ENCODE results near the gene LRRC32. TPM values are rescaled to one million over a fixed set of nuclear protein-coding genes. Genes with fewer than 3 reads are reported as not detected.
A peak's percentile ranks its signal among the peaks of the same experiment; 100 is the strongest.

Gene LRRC32
- polyA plus RNA-seq, 1 donor (not counting 4 experiments of a cell fraction or from before 2014, with no cell fraction given) = not detected

- dilution Hi-C loops (cut with MboI; ENCODE audit: extremely low pct_ligation_motif_present, low sequenced_read_pairs) = no loop called here
- Histone ChIP-seq H4K20me1 (ENCODE audit: control insufficient read depth, extremely low read depth, insufficient read depth, low read length) (no peaks in the 10 kb centered on the region), H3K36me3 (ENCODE audit: control insufficient read depth in 2 of 2, extremely low read depth in 1 of 2, insufficient read depth in 2 of 2, low read length in 2 of 2) (no peaks in the 10 kb centered on the region), H3K4me3 (ENCODE audit: control insufficient read depth in 2 of 3, extremely low read depth in 1 of 3, insufficient read depth in 2 of 3, low read depth in 1 of 3, low read length in 3 of 3) (no peak overlapping the region), H3K27me3 (ENCODE audit: control insufficient read depth, extremely low read depth, insufficient read depth, low read length) (peaks cover 35% of the 10 kb centered on the region), H3K4me2 (ENCODE audit: control insufficient read depth, extremely low read depth, insufficient read depth, low read depth, low read length) (no peak overlapping the region), H3K27ac (ENCODE audit: control insufficient read depth, insufficient read depth, low read length) (no peak overlapping the region), H2AFZ (ENCODE audit: control insufficient read depth, low read length) (no peak overlapping the region), H3K9me1 (ENCODE audit: control insufficient read depth, extremely low read depth, insufficient read depth, low read length) (no peaks in the 10 kb centered on the region), H3K79me2 (ENCODE audit: control insufficient read depth, insufficient read depth, low read length) (no peaks in the 10 kb centered on the region), H3K4me1 (ENCODE audit: control insufficient read depth, extremely low read depth, insufficient read depth, low read length) (no peaks in the 10 kb centered on the region), H3K9me3 (ENCODE audit: control insufficient read depth, low read depth, low read length) (no peaks in the 10 kb centered on the region), H3K9ac (ENCODE audit: control insufficient read depth, extremely low read depth, insufficient read depth, low read length) (no peak overlapping the region)
- no peak for DNase-seq (ENCODE audit: low read depth, low spot score)
- no peak for FAIRE-seq
- no peak for TF ChIP-seq CTCF (optimal IDR thresholded peaks at IDR 0.05 in 1 of 3, IDR thresholded peaks at IDR 0.05 in 1 of 3, conservative IDR thresholded peaks at IDR 0.05 in 1 of 3; ENCODE audit: extremely low read depth in 1 of 3, insufficient read depth in 2 of 3, low read length in 3 of 3)
- TF ChIP-seq EZH2 (IDR thresholded peaks at IDR 0.05; ENCODE audit: low read length) = no peak
Observed at GRCh38 chr11:76671237-76671592, 668 bp upstream of the LRRC32 start.

- no peak overlapping the region for H3K9ac ChIP-seq (ENCODE audit: control insufficient read depth, extremely low read depth, insufficient read depth, low read length)
- FAIRE-seq = no peak
- no peak for TF ChIP-seq CTCF (optimal IDR thresholded peaks at IDR 0.05 in 1 of 3, IDR thresholded peaks at IDR 0.05 in 1 of 3, conservative IDR thresholded peaks at IDR 0.05 in 1 of 3; ENCODE audit: extremely low read depth in 1 of 3, insufficient read depth in 2 of 3, low read length in 3 of 3)
- TF ChIP-seq EZH2 (IDR thresholded peaks at IDR 0.05; ENCODE audit: low read length) = peak; percentile 75
- H3K36me3 ChIP-seq (ENCODE audit: control insufficient read depth in 2 of 2, extremely low read depth in 1 of 2, insufficient read depth in 2 of 2, low read length in 2 of 2) = no peaks in the 10 kb centered on the region
- H3K9me1 ChIP-seq (ENCODE audit: control insufficient read depth, extremely low read depth, insufficient read depth, low read length) = no peaks in the 10 kb centered on the region
- H3K27me3 ChIP-seq (ENCODE audit: control insufficient read depth, extremely low read depth, insufficient read depth, low read length) = peaks cover 35% of the 10 kb centered on the region
- no peak overlapping the region for H3K27ac ChIP-seq (ENCODE audit: control insufficient read depth, insufficient read depth, low read length)
- no peaks in the 10 kb centered on the region for H3K79me2 ChIP-seq (ENCODE audit: control insufficient read depth, insufficient read depth, low read length)
- dilution Hi-C loops (cut with MboI; ENCODE audit: extremely low pct_ligation_motif_present, low sequenced_read_pairs) = no loop called here
- peak overlapping the region; percentile 27 to 57 (median 41) for H3K4me3 ChIP-seq (ENCODE audit: control insufficient read depth in 2 of 3, extremely low read depth in 1 of 3, insufficient read depth in 2 of 3, low read depth in 1 of 3, low read length in 3 of 3)
- no peaks in the 10 kb centered on the region for H4K20me1 ChIP-seq (ENCODE audit: control insufficient read depth, extremely low read depth, insufficient read depth, low read length)
- H3K4me1 ChIP-seq (ENCODE audit: control insufficient read depth, extremely low read depth, insufficient read depth, low read length) = no peaks in the 10 kb centered on the region
- peak overlapping the region; percentile 26 for H2AFZ ChIP-seq (ENCODE audit: control insufficient read depth, low read length)
- DNase-seq (ENCODE audit: low read depth, low spot score) = no peak
- no peaks in the 10 kb centered on the region for H3K9me3 ChIP-seq (ENCODE audit: control insufficient read depth, low read depth, low read length)
- peak overlapping the region; percentile 66 for H3K4me2 ChIP-seq (ENCODE audit: control insufficient read depth, extremely low read depth, insufficient read depth, low read depth, low read length)
Observed at GRCh38 chr11:76669901-76670484, 554 bp downstream of the LRRC32 start.

Measured in keratinocyte (primary cell).